HepG2 (cell line): ENCODE measurements around the gene CGB3. TPM values are rescaled to one million over a fixed set of nuclear protein-coding genes. Genes with fewer than 3 reads are reported as not detected.

ENCODE experiments used
- ATAC-seq: fragments of 200-7000 bp; cut with Tn5 transposase; 3 replicates; pipeline ENCODE4 v1.9.1; 2020; ENCODE audit warnings: mild to moderate bottlenecking, moderate library complexity
- BruUV-seq: library from RNA; stranded (reverse); fragments of 400-500 nt; replicated peaks from 2 replicates; lab custom pipeline; 2021; lab: Mats Ljungman, UMichigan
- CTCF ChIA-PET: fragments of 300-600 bp; formaldehyde crosslinking; extraction: SDS; loops from one replicate; lab custom pipeline; 2021; ENCODE audit warnings: low total read pairs, inconsistent platforms, low intra/inter-chr PET ratio; lab: Yijun Ruan, JAX
- POLR2A ChIA-PET: fragments of 350-600 bp; sonication (Branson Sonifier 250); formaldehyde crosslinking; loops from one replicate; lab custom pipeline; 2020; ENCODE audit warnings: antibody characterized with exemption, inconsistent platforms; lab: Yijun Ruan, JAX
- DNase-seq: peaks from one replicate; pipeline ENCODE4 v3.0.0-alpha.2; 2015; ENCODE audit warnings: low spot score
- FAIRE-seq: peaks from 3 replicates; lab custom pipeline; 2011; peaks lifted over from hg19 to GRCh38; lab: Jason Lieb, UNC
- H2AFZ ChIP-seq: one replicate; pipeline ENCODE4 v1.6.1; 2011; ENCODE audit warnings: low read length, inconsistent platforms
- H3K27ac ChIP-seq: fragments of 300-600 bp; 3 replicates; pipeline ENCODE4 v1.8.0; 2011; ENCODE audit warnings: mixed run types, mild to moderate bottlenecking, mixed read lengths, low read length, inconsistent platforms; ENCODE audit not compliant: insufficient read depth; ENCODE audit errors: extremely low read length
- H3K27me3 ChIP-seq, 2 experiments: fragments of 200-600 bp in 1 of 2; 2 replicates in 1 of 2; 3 replicates in 1 of 2; pipeline versions ENCODE4 v1.6.0 to v1.8.0; 2011; ENCODE audit warnings: low read length in 2 of 2, mild to moderate bottlenecking in 2 of 2, moderate library complexity in 2 of 2, inconsistent platforms in 1 of 2; ENCODE audit not compliant: insufficient read depth in 2 of 2, control insufficient read depth in 1 of 2
- H3K36me3 ChIP-seq, 2 experiments: fragments of 200-600 bp in 1 of 2; replicated peaks in 1 of 2; 2 replicates in 1 of 2; 3 replicates in 1 of 2; pipeline versions ENCODE4 v1.5.1 to v1.8.0; 2011; ENCODE audit warnings: low read length in 2 of 2, inconsistent platforms in 1 of 2; ENCODE audit not compliant: insufficient read depth in 2 of 2, control insufficient read depth in 1 of 2
- H3K4me1 ChIP-seq: 2 replicates; pipeline ENCODE4 v1.5.1; 2012; ENCODE audit warnings: low read length, inconsistent platforms; ENCODE audit not compliant: insufficient read depth
- H3K4me2 ChIP-seq: 2 replicates; pipeline ENCODE4 v1.6.0; 2011; ENCODE audit warnings: low read depth, low read length, inconsistent platforms
- H3K4me3 ChIP-seq, 3 experiments: fragments of 200-600 bp in 1 of 3; sonication (generic), shearing (Covaris generic) in 1 of 3; replicated peaks in 1 of 3; 2 replicates each; pipeline ENCODE4 v1.5.1; 2011 to 2016; ENCODE audit warnings: low read length in 3 of 3, inconsistent platforms in 2 of 3, low read depth in 2 of 3, mild to moderate bottlenecking in 2 of 3, control low read depth in 1 of 3, mixed read lengths in 1 of 3; ENCODE audit not compliant: insufficient read depth in 1 of 3
- H3K79me2 ChIP-seq: one replicate; pipeline ENCODE4 v1.6.1; 2011; ENCODE audit warnings: low read length, inconsistent platforms; ENCODE audit not compliant: insufficient read depth
- H3K9ac ChIP-seq: 2 replicates; pipeline ENCODE4 v1.6.0; 2011; ENCODE audit warnings: mild to moderate bottlenecking, low read depth, low read length, inconsistent platforms; ENCODE audit not compliant: insufficient read depth
- H3K9me3 ChIP-seq: 2 replicates; pipeline ENCODE4 v1.5.1; 2012; ENCODE audit warnings: mild to moderate bottlenecking, low read length
- H4K20me1 ChIP-seq: 2 replicates; pipeline ENCODE4 v1.6.0; 2011; ENCODE audit warnings: inconsistent platforms, mild to moderate bottlenecking, low read length, moderate library complexity; ENCODE audit not compliant: insufficient read depth
- CBX2 ChIP-seq, 2 experiments: fragments of 200-600 bp in 1 of 2; sonication (generic); formaldehyde crosslinking in 1 of 2; IDR thresholded peaks; 2 replicates each; pipeline versions ENCODE4 v1.7.0 to v1.8.1; 2018 to 2022; ENCODE audit warnings: low read depth in 2 of 2, low read length in 1 of 2, mild to moderate bottlenecking in 1 of 2, missing genetic modification reagents in 1 of 2
- CEBPG ChIP-seq: IDR thresholded peaks from 2 replicates; pipeline ENCODE4 v1.6.1; 2016
- CHD4 ChIP-seq: fragments of 200-600 bp; sonication (generic); IDR thresholded peaks from 2 replicates; pipeline ENCODE4 v1.7.0; 2017; ENCODE audit warnings: mild to moderate bottlenecking, low read length, borderline replicate concordance
- ETV5 ChIP-seq: IDR thresholded peaks from 2 replicates; pipeline ENCODE4 v1.6.1; 2018; ENCODE audit warnings: missing biosample characterization, missing genetic modification reagents, inconsistent platforms, borderline replicate concordance
- GLI4 ChIP-seq: sonication (generic); formaldehyde crosslinking; IDR thresholded peaks from 2 replicates; pipeline ENCODE4 v1.5.1; 2020; ENCODE audit warnings: missing genetic modification reagents, mild to moderate bottlenecking, moderate library complexity, borderline replicate concordance
- HNRNPLL ChIP-seq: fragments of 200-400 bp; formaldehyde crosslinking; IDR thresholded peaks from 2 replicates; pipeline ENCODE4 v1.6.1; 2017; ENCODE audit warnings: mild to moderate bottlenecking, low read depth, low read length; ENCODE audit not compliant: poor library complexity, severe bottlenecking
- SNAI1 ChIP-seq: sonication (generic); formaldehyde crosslinking; IDR thresholded peaks from 2 replicates; pipeline ENCODE4 v1.5.0; 2020; ENCODE audit warnings: mild to moderate bottlenecking, missing genetic modification reagents, borderline replicate concordance
- ZNF441 ChIP-seq: sonication (generic); formaldehyde crosslinking; IDR thresholded peaks from 2 replicates; pipeline ENCODE4 v1.7.0; 2021; ENCODE audit warnings: missing genetic modification reagents, borderline replicate concordance
- ZNF709 ChIP-seq: sonication (generic); formaldehyde crosslinking; IDR thresholded peaks from 2 replicates; pipeline ENCODE4 v1.5.0; 2020; ENCODE audit warnings: mild to moderate bottlenecking, missing genetic modification reagents
- ZNF737 ChIP-seq: sonication (generic); formaldehyde crosslinking; IDR thresholded peaks from 2 replicates; pipeline ENCODE4 v1.5.0; 2020; ENCODE audit warnings: missing genetic modification reagents, mild to moderate bottlenecking, borderline replicate concordance
- WGBS: methylation state at CpG from one replicate; pipeline ENCODE4 v1.1.6; 2017; ENCODE audit warnings: low lambda C conversion rate; 5-methylcytosine and 5-hydroxymethylcytosine counted together
- in situ Hi-C: cut with HindIII; loops from 2 replicates; pipeline ENCODE4 v1.10.0; 2017; ENCODE audit warnings: low pct_unique_long_range_greater_than_20kb; ENCODE audit not compliant: extremely low pct_ligation_motif_present
- intact Hi-C: fragments of 100-400 bp; cut with micrococcal nuclease; formaldehyde crosslinking; loops from one replicate; pipeline ENCODE4 v1.10.0; 2022; ENCODE audit not compliant: unreplicated experiment
- polyA plus RNA-seq, 8 experiments: library from polyadenylated mRNA; depleted of rRNA in 3 of 8; stranded (reverse) in 7 of 8; unstranded in 1 of 8; fragments of >200 nt; fragmentation: Illumina TruSeq in 4 of 8; extraction: Trizol in 4 of 8; gene quantifications; 2 replicates each; pipeline versions ENCODE4 v1.2.1 to v1.2.3, GENCODE V29; 2011 to 2016; ENCODE audit warnings: low read depth in 4 of 8, missing spikeins in 1 of 8, mixed read lengths in 1 of 8; ENCODE audit not compliant: insufficient read depth in 1 of 8
- total RNA-seq, 5 experiments: library from RNA; depleted of rRNA; stranded (reverse); fragments of >200 nt; fragmentation: Illumina TruSeq; extraction: Trizol; gene quantifications; 2 replicates each; pipeline ENCODE4 v1.2.3, GENCODE V29; 2016; ENCODE audit warnings: low read depth in 1 of 5
- TF ChIP-seq, protein P1 (sequence below): sonication (generic); formaldehyde crosslinking; conservative IDR thresholded peaks from 2 replicates; pipeline ENCODE4 v1.8.0; 2022; ENCODE audit warnings: mild to moderate bottlenecking, moderate library complexity, missing genetic modification reagents
- TF ChIP-seq, protein P2 (sequence below): sonication (generic); formaldehyde crosslinking; IDR thresholded peaks from 2 replicates; pipeline ENCODE4 v1.4.0; 2020; ENCODE audit warnings: missing genetic modification reagents; ENCODE audit errors: not compliant biosample characterization

CGB3 gene
- total and polyA plus RNA-seq, 2 of the 13 experiments (the other 11 are each of a cell fraction or from before 2014, with no cell fraction given): not detected

DNA sequence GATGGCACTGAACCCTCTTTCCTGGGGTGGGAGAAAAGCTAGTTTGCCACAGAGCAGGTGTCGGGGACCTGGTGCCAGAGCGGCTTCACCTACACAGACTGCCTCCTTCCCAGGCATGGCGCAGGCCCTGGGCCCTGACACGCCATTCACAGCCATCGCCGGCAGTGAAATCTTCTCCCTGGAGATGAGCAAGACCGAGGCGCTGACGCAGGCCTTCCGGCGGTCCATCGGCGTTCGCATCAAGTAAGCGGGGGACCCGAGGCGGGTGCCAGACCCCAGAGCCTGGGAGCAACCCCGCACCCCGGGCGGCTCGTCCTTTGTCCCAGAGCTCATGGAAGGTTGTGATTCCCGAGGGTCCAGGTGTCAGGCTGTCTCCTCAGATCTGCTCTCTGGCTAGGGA lies 17.2 kb downstream of the CGB3 start:
- ATAC-seq (no peak), DNase-seq (no peak), FAIRE-seq (no peak)
- no TSS peak for BruUV-seq
- Histone ChIP-seq H4K20me1 (no peaks in the 10 kb centered on the region), H3K4me3 (no peak overlapping the region), H3K36me3 (peaks cover 29 to 70% of the 10 kb centered on the region in 2 experiments), H2AFZ (no peak overlapping the region), H3K27ac (no peak overlapping the region), H3K79me2 (no peaks in the 10 kb centered on the region), H3K4me1 (no peaks in the 10 kb centered on the region), H3K9me3 (no peaks in the 10 kb centered on the region), H3K27me3 (no peaks in the 10 kb centered on the region), H3K4me2 (no peak overlapping the region), H3K9ac (no peak overlapping the region)
- ChIA-PET POLR2A (no interaction called here), CTCF (no interaction called here)
- in situ Hi-C loops (no loop called here), intact Hi-C loops (no loop called here)
- 100% methylated on average over 2 of the region's 22 CpGs for WGBS
- TF ChIP-seq CEBPG (CRISPR knock-in tag) (no peak), CHD4 (no peak), SNAI1 (CRISPR knock-in tag) (no peak), ETV5 (CRISPR knock-in tag) (no peak), GLI4 (CRISPR knock-in tag) (no peak), ZNF441 (CRISPR knock-in tag) (no peak), HNRNPLL (no peak), CBX2 (IDR thresholded peaks at IDR 0.05; ENCODE audit: low read depth, low read length) (no peak), CBX2 (CRISPR knock-in tag; IDR thresholded peaks at IDR 0.05; ENCODE audit: low read depth) (no peak), ZNF737 (no peak), ZNF709 (no peak)
- TF ChIP-seq, protein P1, sequence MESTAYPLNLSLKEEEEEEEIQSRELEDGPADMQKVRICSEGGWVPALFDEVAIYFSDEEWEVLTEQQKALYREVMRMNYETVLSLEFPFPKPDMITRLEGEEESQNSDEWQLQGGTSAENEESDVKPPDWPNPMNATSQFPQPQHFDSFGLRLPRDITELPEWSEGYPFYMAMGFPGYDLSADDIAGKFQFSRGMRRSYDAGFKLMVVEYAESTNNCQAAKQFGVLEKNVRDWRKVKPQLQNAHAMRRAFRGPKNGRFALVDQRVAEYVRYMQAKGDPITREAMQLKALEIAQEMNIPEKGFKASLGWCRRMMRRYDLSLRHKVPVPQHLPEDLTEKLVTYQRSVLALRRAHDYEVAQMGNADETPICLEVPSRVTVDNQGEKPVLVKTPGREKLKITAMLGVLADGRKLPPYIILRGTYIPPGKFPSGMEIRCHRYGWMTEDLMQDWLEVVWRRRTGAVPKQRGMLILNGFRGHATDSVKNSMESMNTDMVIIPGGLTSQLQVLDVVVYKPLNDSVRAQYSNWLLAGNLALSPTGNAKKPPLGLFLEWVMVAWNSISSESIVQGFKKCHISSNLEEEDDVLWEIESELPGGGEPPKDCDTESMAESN (CRISPR knock-in tag): no peak
- TF ChIP-seq, protein P2, sequence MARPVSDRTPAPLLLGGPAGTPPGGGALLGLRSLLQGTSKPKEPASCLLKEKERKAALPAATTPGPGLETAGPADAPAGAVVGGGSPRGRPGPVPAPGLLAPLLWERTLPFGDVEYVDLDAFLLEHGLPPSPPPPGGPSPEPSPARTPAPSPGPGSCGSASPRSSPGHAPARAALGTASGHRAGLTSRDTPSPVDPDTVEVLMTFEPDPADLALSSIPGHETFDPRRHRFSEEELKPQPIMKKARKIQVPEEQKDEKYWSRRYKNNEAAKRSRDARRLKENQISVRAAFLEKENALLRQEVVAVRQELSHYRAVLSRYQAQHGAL: no peak
